ENCODE results near the gene KATNB1.
"Not testable (repeated sequence)": the region's sequence is repeated elsewhere in the genome, so short reads cannot be mapped to it uniquely, and the experiment has no call there.

The KATNB1 gene

DNA sequence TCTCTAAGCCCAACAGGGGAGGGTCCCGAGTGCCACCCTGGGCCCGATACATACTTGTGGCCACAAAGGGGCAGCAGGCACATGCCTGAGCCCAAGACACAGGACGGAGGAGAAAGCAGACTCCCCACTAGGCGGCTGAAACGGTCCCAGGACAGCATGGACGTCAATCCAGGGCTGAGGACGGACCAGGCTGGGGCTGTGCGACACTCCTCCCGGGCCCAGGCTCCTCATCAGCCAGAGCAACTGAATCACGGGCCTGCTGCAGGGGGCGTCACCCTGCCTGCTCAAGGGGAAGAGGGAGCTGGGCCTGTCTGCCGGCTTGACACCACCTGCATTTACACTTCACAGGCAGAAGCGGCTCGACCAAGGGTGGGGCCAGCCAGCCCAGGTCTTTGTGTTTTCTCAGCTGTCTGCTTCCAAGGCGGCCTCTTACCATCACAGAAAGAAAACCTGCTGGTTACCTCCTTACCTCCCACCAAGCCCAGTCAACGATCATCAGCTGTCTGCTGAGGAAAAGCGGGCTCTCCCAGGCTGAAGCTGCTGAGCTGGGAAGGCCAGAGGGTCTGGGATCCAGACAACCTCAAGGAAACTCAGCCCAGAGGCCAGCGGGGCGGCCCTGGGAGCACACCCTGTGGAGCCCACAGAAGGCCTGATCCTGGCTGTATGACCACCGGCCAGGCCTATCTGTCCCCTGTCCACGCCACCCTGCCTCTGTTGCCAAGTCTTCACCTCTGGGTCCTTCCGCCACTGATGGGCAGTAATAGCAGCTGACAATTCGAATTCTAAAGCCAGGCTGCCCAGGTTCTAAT lies 40.3 kb downstream of the KATNB1 start:
- no peak for DNase-seq

GRCh38 chr16:57778658-57779057 lies 43.1 kb downstream of the KATNB1 start:
- no peak for DNase-seq

DNA sequence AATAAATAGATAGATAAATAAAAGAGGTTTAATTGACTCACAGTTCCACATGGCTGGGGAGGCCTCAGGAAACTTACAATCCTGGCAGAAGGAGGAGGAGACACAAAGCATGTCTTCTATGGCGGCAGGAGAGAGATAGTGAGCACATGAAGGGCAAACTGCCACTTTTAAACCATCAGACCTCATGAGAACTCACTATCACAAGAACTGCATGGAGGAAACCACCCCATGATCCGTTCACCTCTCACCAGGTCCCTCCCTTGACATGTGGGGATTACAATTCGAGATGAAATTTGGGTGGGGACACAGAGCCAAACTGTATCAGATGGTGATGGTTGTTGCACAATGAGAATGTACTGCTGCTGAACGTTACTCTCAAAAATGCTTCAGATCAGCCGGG lies 44.3 kb downstream of the KATNB1 start:
- not testable (repeated sequence) for DNase-seq

DNA sequence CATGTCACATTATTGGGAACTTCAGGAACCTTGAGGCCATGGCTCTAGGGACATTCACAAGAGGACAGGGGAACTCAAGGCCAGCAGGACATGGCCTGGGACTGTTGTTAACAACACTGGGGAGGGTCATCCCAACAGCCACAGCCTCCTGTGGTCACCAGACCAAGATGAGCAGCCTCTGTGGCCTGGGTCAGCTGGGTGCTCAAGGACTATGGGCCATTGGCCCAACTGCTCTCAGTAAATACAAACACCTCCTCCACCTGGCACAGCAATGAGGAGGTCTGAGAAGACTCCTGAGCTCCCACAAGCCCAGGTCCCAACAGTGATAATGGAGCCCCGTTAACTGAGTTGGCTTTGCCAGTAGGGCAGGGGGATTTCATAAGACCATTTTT lies 45.8 kb downstream of the KATNB1 start:
- DNase-seq: no peak

DNA sequence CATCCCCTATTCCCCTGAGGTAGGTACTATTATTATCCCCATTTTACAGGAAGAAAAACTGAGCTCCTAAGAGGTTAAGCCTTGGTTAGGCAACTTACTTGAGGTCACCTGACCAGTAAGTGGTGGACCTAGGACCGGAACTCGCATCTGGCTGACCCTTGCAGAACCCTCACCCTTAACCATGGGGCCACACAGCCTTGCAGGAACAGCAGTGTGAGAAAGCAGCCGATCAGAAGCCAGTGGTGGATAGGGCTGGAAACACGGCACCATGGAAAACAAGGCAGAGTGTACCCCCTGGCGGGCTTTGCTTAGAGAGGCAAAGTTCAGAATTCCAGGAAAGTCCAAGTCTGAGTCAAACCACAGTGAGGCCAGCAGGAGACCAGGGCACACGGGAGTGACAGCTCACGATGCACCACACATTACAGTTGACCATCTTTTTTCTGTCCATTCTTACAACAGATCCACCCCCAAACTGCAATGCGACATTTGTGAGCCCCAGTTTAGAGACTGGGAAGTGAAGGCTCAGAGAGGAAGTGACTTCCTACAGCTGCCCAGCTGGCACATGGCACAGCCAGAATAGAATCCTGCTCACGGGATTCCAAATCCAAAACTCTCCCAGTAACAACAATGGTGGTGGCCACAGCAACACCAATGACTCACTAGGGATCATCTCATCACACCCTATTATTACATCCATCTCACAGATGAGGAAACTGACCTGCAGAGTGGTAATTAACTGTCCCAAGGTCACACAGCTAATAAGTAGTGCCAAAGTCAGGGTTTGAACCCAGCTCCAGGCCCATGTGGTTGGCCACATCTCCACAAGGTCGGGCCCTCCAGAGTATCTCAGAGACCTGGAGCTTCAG lies 46.4 kb downstream of the KATNB1 start:
- no peak for DNase-seq

- not testable (repeated sequence) for DNase-seq
Observed at GRCh38 chr16:57782607-57783055, 47.1 kb downstream of the KATNB1 start.

- DNase-seq: no peak
Observed at GRCh38 chr16:57783116-57783515, 47.5 kb downstream of the KATNB1 start.

DNA sequence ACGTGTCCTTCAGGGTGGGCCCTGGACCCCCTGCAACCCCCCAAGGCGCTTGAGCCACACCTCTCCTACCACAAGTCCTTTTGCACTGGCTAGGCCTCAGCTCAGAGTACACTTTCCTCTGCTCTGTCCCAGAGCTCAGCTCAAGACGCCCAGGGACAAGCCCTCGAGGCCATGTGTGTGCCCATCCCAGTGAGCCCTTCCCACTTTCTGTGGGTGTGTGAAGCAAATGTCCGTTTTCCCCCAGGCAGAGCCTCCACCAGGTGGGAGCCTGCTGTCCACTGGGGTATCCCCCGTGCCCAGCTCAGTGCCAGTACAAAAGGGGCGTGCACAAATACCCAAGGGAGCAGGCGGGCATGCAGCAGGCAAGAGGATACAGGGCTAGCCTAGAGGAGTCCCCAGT lies 48.3 kb downstream of the KATNB1 start:
- no peak for DNase-seq

DNA sequence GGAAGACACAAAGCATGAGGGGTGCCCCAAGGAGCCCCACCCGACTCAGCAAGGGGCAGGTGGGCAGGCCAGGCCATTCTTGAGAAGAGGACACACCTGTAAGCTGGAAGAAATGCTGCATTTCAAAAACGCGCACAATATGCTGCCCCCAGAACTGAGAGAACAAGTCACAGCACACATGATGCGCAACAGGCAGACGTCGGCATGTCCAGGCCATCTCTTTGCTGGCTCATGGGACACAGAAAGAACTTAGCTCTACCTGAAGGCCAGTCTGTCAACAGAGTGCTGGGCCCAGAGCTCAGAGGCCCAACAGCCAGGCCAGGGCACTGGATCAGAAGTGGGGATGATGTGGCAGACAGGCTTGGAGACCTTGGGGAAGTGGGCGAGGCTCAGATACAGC lies 48.8 kb downstream of the KATNB1 start:
- DNase-seq: no peak

DNA sequence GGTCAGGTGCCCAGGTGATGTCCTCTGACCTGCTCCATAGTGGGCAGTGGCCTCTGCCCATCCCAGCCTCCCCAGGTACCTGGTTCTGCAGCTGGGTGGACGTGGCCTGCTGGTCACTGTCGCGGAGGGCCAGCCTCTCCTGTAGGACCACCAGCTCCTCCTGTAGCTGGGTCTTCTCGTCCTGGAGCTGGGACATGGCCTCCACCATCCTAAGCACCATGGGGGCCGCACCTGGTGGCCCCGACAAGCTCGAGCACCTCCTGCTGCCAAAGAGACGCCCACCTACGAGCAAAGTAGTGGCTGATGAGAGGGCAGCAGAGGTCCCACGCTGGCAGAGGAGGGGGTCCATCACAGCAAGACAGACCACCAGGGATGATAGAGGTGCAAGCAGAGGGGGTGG lies 49.8 kb downstream of the KATNB1 start:
- no peak for DNase-seq

DNA sequence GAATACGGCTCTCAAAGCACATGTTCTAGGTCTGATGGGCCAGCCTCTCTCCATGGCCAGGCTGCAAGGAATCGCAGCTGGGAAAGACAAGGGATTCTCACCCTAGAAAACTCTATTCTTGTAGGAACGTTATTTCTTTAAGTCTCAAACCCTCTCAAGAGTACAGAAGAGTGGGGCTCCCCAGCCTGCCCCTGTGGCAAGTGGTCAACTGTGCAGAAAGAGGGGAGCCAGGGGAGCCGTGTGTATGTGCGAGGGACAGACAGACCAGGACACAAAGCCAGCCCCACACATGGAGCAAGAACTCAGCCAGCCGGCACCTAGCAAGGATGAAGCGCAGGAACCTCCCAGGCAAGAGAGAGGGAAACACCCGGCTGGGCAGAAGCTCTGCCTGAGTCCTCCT lies 50.4 kb downstream of the KATNB1 start:
- no peak for DNase-seq

GRCh38 chr16:57786632-57787518 lies 51.3 kb downstream of the KATNB1 start:
- DNase-seq: no peak

DNA sequence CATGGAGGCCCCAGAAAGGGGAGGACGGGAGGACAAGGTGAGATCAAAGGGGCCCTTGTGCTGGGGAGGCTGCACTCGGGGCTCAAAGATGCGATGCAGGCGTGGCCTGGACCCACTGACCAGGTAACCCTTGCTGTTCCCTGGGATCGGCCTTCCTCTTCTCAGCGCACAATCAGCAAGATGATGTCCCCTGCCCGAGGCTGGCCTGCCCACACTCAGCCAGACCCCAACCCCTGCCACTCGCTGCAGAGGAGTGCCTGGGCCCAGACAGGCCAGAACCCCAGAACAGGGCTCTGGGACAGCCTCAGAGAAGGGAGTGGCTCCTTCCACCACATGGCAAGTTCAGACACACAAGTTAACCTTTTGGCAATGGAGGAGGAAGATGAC lies 51.9 kb downstream of the KATNB1 start:
- no peak for DNase-seq

- DNase-seq: no peak
Observed at GRCh38 chr16:57788252-57788841, 52.8 kb downstream of the KATNB1 start.

DNA sequence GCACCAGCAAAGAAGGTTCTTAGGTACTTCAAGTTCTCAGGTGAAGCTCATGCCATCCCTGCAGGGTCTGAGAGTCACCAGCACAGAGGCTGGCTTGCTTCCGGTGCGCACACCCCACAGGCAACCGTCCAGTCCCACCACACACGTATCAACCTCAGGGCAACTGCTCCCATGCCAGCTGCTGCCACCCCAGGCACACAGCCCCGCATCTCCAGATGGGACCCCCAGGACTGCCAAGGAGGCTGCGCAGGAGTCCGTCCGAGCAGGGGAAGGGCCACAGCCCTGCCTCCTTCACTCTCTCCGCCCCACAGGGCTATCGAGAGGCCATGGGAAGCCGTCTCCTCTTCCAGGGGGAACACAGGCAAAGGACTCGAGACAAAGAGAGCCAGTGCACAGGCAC lies 53.4 kb downstream of the KATNB1 start:
- DNase-seq: no peak

DNA sequence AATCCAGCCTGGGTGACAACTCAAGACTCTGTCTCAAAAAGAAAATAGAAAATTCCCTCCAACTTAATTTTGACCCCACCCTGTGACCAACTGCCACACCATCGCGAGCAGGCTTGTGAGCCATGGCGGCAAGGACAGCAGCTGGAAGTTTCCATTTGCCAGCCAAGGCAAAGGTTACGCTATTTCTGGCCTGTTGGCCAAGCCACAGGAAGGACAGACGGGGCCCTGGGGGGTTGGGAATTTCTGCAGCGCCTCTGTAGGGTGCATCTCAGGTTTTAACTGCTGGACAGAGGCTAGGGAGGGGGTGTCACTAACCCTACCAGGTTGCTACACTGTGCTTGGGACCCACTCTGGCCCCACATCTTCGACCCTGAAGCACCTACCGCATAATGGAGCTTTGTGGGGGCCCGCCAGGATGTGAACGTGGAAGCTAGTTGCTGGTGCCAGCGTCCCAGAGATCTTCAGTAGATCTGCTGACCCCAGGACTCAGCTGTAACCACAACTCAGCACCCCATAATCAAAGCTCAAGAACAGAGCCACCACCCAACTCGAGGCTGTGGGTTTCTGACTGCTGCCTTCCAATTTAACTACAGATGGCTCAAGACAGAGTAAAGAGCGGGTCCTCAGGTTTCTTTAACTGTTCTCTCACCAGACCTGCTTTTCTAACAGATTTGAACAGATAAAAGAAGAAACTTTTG lies 55.8 kb downstream of the KATNB1 start:
- no peak for DNase-seq

- no peak for DNase-seq
Observed at GRCh38 chr16:57791893-57792461, 56.4 kb downstream of the KATNB1 start.

GRCh38 chr16:57794849-57795430 lies 59.4 kb downstream of the KATNB1 start:
- DNase-seq: no peak

GRCh38 chr16:57795431-57795878 lies 59.9 kb downstream of the KATNB1 start:
- no peak for DNase-seq

DNA sequence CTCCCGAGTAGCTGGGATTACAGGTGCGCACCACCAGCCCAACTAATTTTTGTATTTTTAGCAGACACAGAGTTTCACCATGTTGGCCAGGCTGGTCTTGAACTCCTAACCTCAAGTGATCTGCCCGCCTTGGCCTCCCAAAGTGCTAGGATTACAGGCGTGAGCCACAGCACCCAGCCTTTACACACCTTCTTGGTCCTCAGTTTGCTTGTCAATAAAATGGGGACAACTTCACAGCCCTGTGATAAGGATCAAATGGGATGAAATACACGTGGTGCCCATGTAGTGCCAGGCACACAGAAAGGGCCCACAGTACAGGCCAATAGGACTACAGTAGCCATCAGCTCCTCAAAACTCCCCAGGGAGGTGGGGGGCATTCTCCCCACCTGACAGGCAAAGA lies 60.4 kb downstream of the KATNB1 start:
- DNase-seq: not testable (repeated sequence)

GRCh38 chr16:57797216-57797525 lies 61.6 kb downstream of the KATNB1 start:
- DNase-seq: no peak

All from NK-92 treated with Interleukin-12 subunit alpha and Interleukin-12 subunit beta, amount 100 ng/mL, for 24 hours (cell line).